NCI-H774 (cell line): ENCODE measurements around the gene TOPORS.

Experiments
- DNase-seq: peaks from one replicate; lab custom pipeline; 2025; lab: John Stamatoyannopoulos, UW

The TOPORS gene

GRCh38 chr9:32502464-32502863 is 49.9 kb downstream of the TOPORS start:
- no peak for DNase-seq

DNA sequence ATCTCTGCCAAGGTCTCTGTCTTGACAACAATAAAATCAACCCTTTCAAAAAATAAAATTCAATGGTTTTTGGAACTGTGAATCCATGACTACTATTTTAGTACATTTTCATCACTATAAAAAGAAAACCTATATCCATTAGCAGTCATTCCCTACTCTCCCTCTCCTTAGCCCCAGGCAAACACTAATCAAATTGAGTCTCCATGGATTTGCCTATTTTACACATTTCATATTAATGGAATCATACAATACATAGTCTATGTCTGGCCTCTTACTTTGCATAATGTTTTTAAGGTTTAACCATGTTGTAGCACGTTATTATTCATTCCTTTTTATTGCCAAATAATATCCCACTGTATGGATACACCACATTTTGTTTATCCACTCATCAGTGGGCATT is 50.5 kb downstream of the TOPORS start:
- DNase-seq = no peak

- DNase-seq = no peak
Observed at GRCh38 chr9:32500768-32501167, 51.6 kb downstream of the TOPORS start.

GRCh38 chr9:32497921-32498320 is 54.5 kb downstream of the TOPORS start:
- no peak for DNase-seq

GRCh38 chr9:32490601-32491000 is 61.8 kb downstream of the TOPORS start:
- DNase-seq = no peak
